AG04450 (cell line): Measurements from ENCODE around the gene PELI3. TPM values are rescaled to one million over a fixed set of nuclear protein-coding genes. Genes with fewer than 3 reads are reported as not detected.

ENCODE experiments used
- CTCF ChIA-PET: fragments of 300-600, 350-600 bp; formaldehyde crosslinking; extraction: SDS; loops from one replicate; lab custom pipeline; 2022; ENCODE audit warnings: antibody characterized with exemption, inconsistent platforms; lab: Charles Lee
- POLR2A ChIA-PET: fragments of 350-600 bp; formaldehyde crosslinking; extraction: SDS; loops from one replicate; lab custom pipeline; 2021; ENCODE audit warnings: antibody characterized with exemption, inconsistent platforms; lab: Yijun Ruan, JAX
- DNase-seq: peaks from one replicate; pipeline ENCODE4 v3.0.0-alpha.2; 2011; ENCODE audit warnings: low read depth, low spot score
- H3K27ac ChIP-seq: one replicate; pipeline ENCODE4 v1.5.1; 2012; ENCODE audit warnings: low read depth, low read length, control low read depth
- H3K27me3 ChIP-seq: one replicate; pipeline ENCODE4 v1.6.0; 2012; ENCODE audit warnings: low read length; ENCODE audit not compliant: control insufficient read depth, insufficient read depth
- H3K4me3 ChIP-seq: 2 replicates; pipeline ENCODE4 v1.5.1; 2011; ENCODE audit warnings: mild to moderate bottlenecking, low read depth, low read length, control low read depth
- H3K9me3 ChIP-seq: 2 replicates; pipeline ENCODE4 v1.5.1; 2012; ENCODE audit warnings: low read length; ENCODE audit not compliant: control insufficient read depth, insufficient read depth
- polyA plus RNA-seq: library from polyadenylated mRNA; depleted of rRNA; stranded (reverse); fragments of >200 nt; gene quantifications from 2 replicates; pipeline ENCODE4 v1.2.3, GENCODE V29; 2011; rRNA removed
- small RNA-seq: library from RNA; depleted of rRNA; stranded (forward); fragments of <200 nt; gene quantifications from one replicate; pipeline ENCODE3, GENCODE V24; 2012; ENCODE audit warnings: low read depth; ENCODE audit not compliant: insufficient read length
- TF ChIP-seq, protein P1 (sequence below): IDR thresholded peaks from 2 replicates; pipeline ENCODE4 v1.5.1; 2011; ENCODE audit warnings: low read depth, low read length, control low read depth, inconsistent platforms

PELI3 gene
- polyA plus RNA-seq, 1 experiment, result 4.6 TPM

DNA sequence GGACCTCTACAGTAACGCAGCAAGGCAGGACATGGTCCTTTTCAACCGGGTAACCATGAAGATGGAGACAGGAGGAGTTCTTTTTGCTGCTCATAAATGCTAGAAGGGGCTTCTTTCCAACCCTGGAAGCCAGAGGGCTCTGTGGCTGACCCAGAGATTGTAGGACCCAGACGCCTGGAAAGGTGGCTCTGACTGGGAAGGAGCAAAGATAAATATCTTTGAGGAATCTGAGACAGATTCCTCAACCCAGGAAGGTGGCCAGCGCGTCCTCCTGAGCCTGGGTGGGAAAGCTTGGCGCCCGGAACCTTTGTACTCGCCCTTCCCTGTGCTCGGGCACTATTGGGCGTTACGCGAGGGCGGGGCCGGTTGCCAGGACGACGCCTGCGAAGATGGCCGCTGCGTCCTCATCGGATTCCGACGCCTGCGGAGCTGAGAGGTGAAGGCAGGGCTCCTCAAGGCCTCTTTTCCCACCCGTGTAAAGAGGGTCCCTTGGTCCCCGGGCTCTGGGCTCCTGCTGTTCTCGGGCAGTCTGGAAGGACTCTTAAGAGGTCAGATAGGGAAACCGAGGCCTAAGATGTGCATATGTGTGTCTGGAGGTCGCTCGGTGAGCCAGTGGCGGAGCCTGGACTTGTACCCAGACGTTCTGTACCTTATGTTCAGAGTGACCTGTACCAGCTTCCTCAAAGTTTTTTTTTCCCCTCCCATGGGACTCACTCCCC lies 43.7 kb downstream of the PELI3 start, which contains the start of gene BBS1:
Gene BBS1, plus strand, starts transcription at position 365 of the 719 bp plus-strand sequence. Its CDS starts 25 bp downstream, at position 390.
- ChIA-PET CTCF (interaction anchor here (0.6 to 1.0 kb wide), 2 partner anchors 135 to 222 kb away, joined by 6 read pairs; no protein-coding TSS in a partner anchor), POLR2A (interaction anchor here (0.6 to 1.5 kb wide), 3 partner anchors 30 to 44 kb away, joined by 3 to 6 read pairs (median 4); partner anchors contain the start of genes DPP3, PELI3 and ZDHHC24)
- peak; percentile 26 for DNase-seq
- peak within 1 kb of the TSS; percentile 2 for H3K27ac ChIP-seq
- peak within 1 kb of the TSS; percentile 97 for H3K4me3 ChIP-seq
- TF ChIP-seq, protein P1, sequence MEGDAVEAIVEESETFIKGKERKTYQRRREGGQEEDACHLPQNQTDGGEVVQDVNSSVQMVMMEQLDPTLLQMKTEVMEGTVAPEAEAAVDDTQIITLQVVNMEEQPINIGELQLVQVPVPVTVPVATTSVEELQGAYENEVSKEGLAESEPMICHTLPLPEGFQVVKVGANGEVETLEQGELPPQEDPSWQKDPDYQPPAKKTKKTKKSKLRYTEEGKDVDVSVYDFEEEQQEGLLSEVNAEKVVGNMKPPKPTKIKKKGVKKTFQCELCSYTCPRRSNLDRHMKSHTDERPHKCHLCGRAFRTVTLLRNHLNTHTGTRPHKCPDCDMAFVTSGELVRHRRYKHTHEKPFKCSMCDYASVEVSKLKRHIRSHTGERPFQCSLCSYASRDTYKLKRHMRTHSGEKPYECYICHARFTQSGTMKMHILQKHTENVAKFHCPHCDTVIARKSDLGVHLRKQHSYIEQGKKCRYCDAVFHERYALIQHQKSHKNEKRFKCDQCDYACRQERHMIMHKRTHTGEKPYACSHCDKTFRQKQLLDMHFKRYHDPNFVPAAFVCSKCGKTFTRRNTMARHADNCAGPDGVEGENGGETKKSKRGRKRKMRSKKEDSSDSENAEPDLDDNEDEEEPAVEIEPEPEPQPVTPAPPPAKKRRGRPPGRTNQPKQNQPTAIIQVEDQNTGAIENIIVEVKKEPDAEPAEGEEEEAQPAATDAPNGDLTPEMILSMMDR, result no peak; the same call in 1 of the 2 replicates
- no peaks in the 10 kb centered on the region for H3K27me3 ChIP-seq
- H3K9me3 ChIP-seq, result no peaks in the 10 kb centered on the region

DNA sequence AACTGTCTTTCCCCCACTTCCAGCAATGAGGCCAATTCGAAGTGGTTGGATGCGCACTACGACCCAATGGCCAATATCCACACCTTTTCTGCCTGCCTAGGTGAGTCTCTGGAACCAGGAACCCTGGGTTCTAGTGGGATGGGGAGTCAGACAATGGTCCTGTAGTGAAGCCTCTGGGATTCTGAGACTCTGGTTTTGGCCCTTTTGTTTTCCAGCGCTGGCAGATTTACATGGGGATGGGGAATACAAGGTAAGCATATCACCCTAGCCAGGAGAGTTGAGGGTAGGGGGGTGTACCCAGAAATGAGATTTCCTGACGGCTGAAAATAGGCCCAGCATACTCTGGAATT lies 44.3 kb downstream of the PELI3 start:
- H3K4me3 ChIP-seq, result peak overlapping the region; percentile 97
- H3K9me3 ChIP-seq, result no peaks in the 10 kb centered on the region
- TF ChIP-seq, protein P1, result no peak
- no peak for DNase-seq
- H3K27me3 ChIP-seq, result no peaks in the 10 kb centered on the region
- peak overlapping the region; percentile 2 for H3K27ac ChIP-seq
- POLR2A ChIA-PET, result interaction anchor here (1.5 kb wide), 1 partner anchor 35 kb away, joined by 6 read pairs; the partner anchor contains the start of gene ZDHHC24
- CTCF ChIA-PET, result no interaction called here

DNA sequence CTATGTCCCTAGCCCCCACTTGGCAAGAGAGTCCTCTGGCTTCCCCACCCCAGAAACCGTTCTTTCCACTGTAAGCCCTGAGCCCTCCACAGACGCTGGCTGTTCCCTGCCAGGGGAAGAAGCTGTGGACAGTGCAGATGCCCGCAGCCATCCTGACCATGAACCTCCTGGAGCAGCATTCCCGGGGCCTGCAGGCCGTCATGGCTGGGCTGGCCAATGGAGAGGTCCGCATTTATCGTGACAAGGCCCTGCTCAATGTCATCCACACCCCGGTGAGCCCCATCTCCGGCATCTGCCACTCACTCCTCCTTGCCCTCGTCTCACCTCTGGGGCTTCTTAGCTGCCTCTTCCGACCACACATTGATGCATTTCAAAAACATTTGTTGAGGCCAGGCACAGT lies 56.9 kb downstream of the PELI3 start:
- TF ChIP-seq, protein P1, result no peak
- H3K27ac ChIP-seq, result no peak overlapping the region
- ChIA-PET CTCF (no interaction called here), POLR2A (interaction anchor here (0.5 kb wide), 1 partner anchor 472 kb away, joined by 4 read pairs; no protein-coding TSS in a partner anchor)
- no peak for DNase-seq
- H3K27me3 ChIP-seq, result no peaks in the 10 kb centered on the region
- H3K4me3 ChIP-seq, result no peak overlapping the region
- H3K9me3 ChIP-seq, result no peaks in the 10 kb centered on the region

DNA sequence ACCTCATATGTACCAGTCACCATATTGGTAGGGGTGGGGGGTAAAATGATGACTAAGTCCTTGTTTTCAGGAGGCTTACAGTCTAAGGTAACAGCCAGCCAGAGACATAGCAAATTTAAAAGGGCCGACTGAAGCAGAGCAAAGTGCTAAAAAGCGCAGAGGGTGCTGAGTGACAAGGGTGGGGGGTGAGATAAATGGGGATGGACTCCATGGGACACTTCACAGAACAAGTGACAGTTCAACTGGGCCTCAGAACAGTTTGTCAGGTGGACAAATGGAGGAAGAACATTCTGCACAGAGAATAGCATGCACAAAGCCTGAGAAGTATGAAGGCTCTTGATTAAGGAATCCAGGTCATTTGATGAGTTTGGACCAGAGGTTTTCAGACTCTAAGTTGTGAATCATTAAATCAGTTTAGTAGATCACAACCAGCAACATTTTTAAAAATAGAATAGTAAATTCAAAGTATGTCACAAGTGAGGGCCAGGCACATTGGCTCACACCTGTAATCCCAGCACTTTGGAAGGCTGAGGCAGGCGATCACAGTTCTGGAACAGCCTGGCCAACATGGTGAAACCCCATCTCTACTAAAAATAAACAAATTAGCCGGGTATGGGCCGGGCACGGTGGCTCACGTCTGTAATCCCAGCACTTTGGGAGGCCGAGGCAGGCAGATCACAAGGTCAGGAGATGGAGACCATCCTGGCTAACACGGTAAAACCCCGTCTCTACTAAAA lies 57.8 kb downstream of the PELI3 start:
- Histone ChIP-seq H3K9me3 (no peaks in the 10 kb centered on the region), H3K27me3 (no peaks in the 10 kb centered on the region), H3K4me3 (no peak overlapping the region), H3K27ac (no peak overlapping the region)
- ChIA-PET CTCF (no interaction called here), POLR2A (interaction anchor here (0.5 kb wide), 1 partner anchor 472 kb away, joined by 4 read pairs; no protein-coding TSS in a partner anchor)
- TF ChIP-seq, protein P1, result no peak
- DNase-seq, result no peak

Small RNA genes within 50 kb of the gene (small RNA-seq; reads per million reads assigned to genes)
- not detected for gene RF00416

Other genes with a start within 250 kb of the PELI3 start
- gene KLC2, start 209.2 kb upstream of the PELI3 start, polyA plus RNA-seq, result 6.4 and 8.5 TPM in 2 replicates
- gene RAB1B, start 198.3 kb upstream of the PELI3 start, polyA plus RNA-seq, result 127 and 183 TPM in 2 replicates
- 2.0 and 2.8 TPM in 2 replicates for gene CNIH2, start 188.7 kb upstream of the PELI3 start, polyA plus RNA-seq
- 126 and 140 TPM in 2 replicates for gene YIF1A, start 177.8 kb upstream of the PELI3 start, polyA plus RNA-seq
- not detected in 2 replicates for gene TMEM151A, start 175.0 kb upstream of the PELI3 start, polyA plus RNA-seq
- 105 and 128 TPM in 2 replicates for gene CD248, start 149.9 kb upstream of the PELI3 start, polyA plus RNA-seq
- gene RIN1, start 130.5 kb upstream of the PELI3 start, polyA plus RNA-seq, result 6.7 and 9.0 TPM in 2 replicates
- 35.2 and 39.3 TPM in 2 replicates for gene BRMS1, start 121.8 kb upstream of the PELI3 start, polyA plus RNA-seq
- 15.9 and 17.7 TPM in 2 replicates for gene B4GAT1, start 119.3 kb upstream of the PELI3 start, polyA plus RNA-seq
- gene SLC29A2, start 95.1 kb upstream of the PELI3 start, polyA plus RNA-seq, result 0.16 and 0.46 TPM in 2 replicates
- 0.12 and 0.14 TPM in 2 replicates for gene NPAS4, start 45.9 kb upstream of the PELI3 start, polyA plus RNA-seq
- gene MRPL11, start 28.1 kb upstream of the PELI3 start, polyA plus RNA-seq, result 43.1 and 55.1 TPM in 2 replicates
- 54.6 and 60.2 TPM in 2 replicates for gene DPP3, start 13.5 kb downstream of the PELI3 start, polyA plus RNA-seq
- gene BBS1, start 43.7 kb downstream of the PELI3 start, polyA plus RNA-seq, result 17.7 and 21.1 TPM in 2 replicates
- 6.2 and 6.8 TPM in 2 replicates for gene ZDHHC24, start 79.1 kb downstream of the PELI3 start, polyA plus RNA-seq
- gene ACTN3, start 80.0 kb downstream of the PELI3 start, polyA plus RNA-seq, result 0.11 TPM in 2 replicates
- 24.3 and 28.1 TPM in 2 replicates for gene CTSF, start 101.7 kb downstream of the PELI3 start, polyA plus RNA-seq
- gene CCDC87, start 126.2 kb downstream of the PELI3 start, polyA plus RNA-seq, result 0.11 and 0.19 TPM in 2 replicates
- gene CCS, start 126.3 kb downstream of the PELI3 start, polyA plus RNA-seq, result 26.7 and 30.3 TPM in 2 replicates
- 21.4 and 25.0 TPM in 2 replicates for gene RBM14, start 149.7 kb downstream of the PELI3 start, polyA plus RNA-seq
- gene RBM4, start 171.8 kb downstream of the PELI3 start, polyA plus RNA-seq, result 234 and 272 TPM in 2 replicates
- 37.4 and 43.8 TPM in 2 replicates for gene RBM4B, start 211.0 kb downstream of the PELI3 start, polyA plus RNA-seq